SK-N-MC (cell line): ENCODE measurements around the gene MMP11.
A peak's percentile ranks its signal among the peaks of the same experiment; 100 is the strongest.

ENCODE experiments used
- DNase-seq: peaks from one replicate; pipeline ENCODE4 v3.0.0-alpha.2; 2011; ENCODE audit warnings: low read depth, low spot score
- H3K27ac ChIP-seq: fragments of 200-600 bp; sonication (generic); 2 replicates; pipeline ENCODE4 v1.5.1; 2016; ENCODE audit warnings: mixed run types
- H3K36me3 ChIP-seq: fragments of 200-600 bp; sonication (generic); 2 replicates; pipeline ENCODE4 v1.6.1; 2017; ENCODE audit warnings: antibody characterized with exemption, low read length, mixed read lengths; ENCODE audit not compliant: insufficient read depth
- H3K4me3 ChIP-seq: fragments of 200-600 bp; sonication (generic); 2 replicates; pipeline ENCODE4 v1.5.1; 2016
- H3K9ac ChIP-seq: fragments of 200-600 bp; sonication (generic); 2 replicates; pipeline ENCODE4 v1.8.0; 2017; ENCODE audit warnings: mixed run types, mixed read lengths; ENCODE audit not compliant: insufficient read length
- H3K9me3 ChIP-seq: fragments of 200-600 bp; sonication (generic); 2 replicates; pipeline ENCODE4 v1.6.1; 2017; ENCODE audit warnings: low read depth, mild to moderate bottlenecking, antibody characterized with exemption, low read length, moderate library complexity, mixed read lengths
- EZH2 ChIP-seq: fragments of 200-600 bp; sonication (generic); IDR thresholded peaks from one replicate; pipeline ENCODE4 v1.6.1; 2017; ENCODE audit warnings: antibody characterized with exemption
- FOXP2 ChIP-seq: optimal IDR thresholded peaks from 2 replicates; pipeline ENCODE3; 2011; ENCODE audit warnings: mild to moderate bottlenecking, moderate library complexity; ENCODE audit not compliant: insufficient read depth; ENCODE audit errors: extremely low read length, control extremely low read depth
- POLR2AphosphoS5 ChIP-seq: IDR thresholded peaks from 2 replicates; pipeline ENCODE4 v1.6.1; 2012; ENCODE audit warnings: mild to moderate bottlenecking, low read depth, low read length, borderline replicate concordance

The MMP11 gene

DNA sequence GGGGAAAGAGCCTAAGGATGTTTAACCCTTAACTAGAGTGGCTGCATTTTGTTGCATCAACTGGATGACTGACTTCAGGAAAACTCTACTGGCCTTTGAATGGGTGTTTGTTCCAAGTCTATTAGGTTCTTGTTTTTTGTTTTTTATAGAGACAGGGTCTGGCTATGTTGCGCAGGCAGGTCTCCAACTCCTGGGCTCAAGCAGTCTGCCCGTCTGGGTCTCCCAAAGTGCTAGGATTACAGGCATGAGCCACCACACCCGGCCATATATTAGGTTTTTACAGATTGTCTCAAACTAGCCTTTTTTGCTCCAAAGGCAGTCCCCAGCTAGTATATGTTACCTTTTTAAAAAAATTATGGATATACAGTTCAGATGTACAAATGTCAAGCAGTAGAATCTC is 15.3 kb downstream of the MMP11 start:
- Histone ChIP-seq H3K9me3 (no peaks in the 10 kb centered on the region), H3K36me3 (peaks cover 35% of the 10 kb centered on the region), H3K9ac (peak overlapping the region; percentile 100), H3K27ac (peak overlapping the region; percentile 100), H3K4me3 (peak overlapping the region; percentile 100)
- DNase-seq, result no peak
- TF ChIP-seq FOXP2, result no peak
- TF ChIP-seq EZH2, result no peak
- no peak for TF ChIP-seq POLR2AphosphoS5

DNA sequence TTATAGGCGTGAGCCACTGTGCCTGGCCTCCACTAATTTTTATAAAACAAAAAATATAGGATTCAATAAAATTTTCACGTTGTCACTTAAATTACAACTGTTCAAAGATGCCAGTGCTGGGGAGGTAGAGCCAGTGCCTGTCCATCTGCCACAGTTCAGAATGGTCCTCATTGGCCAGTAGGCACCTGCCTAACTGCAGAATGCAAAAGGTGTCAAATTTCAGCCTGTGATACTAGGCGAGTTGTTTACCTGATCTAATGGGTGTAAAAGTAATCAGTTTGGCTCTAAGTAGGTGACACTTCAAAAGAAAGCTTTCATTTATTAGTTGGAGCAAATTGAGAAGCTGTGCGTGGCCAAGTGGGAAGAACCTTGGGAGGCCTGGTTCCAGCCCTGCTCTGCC is 16.5 kb downstream of the MMP11 start:
- TF ChIP-seq FOXP2 (no peak), EZH2 (no peak), POLR2AphosphoS5 (no peak)
- no peaks in the 10 kb centered on the region for H3K9me3 ChIP-seq
- no peak overlapping the region for H3K27ac ChIP-seq
- no peak for DNase-seq
- no peak overlapping the region; the same call in 1 of the 2 replicates for H3K4me3 ChIP-seq
- no peak overlapping the region for H3K9ac ChIP-seq
- peaks cover 46% of the 10 kb centered on the region for H3K36me3 ChIP-seq

- no peaks in the 10 kb centered on the region for H3K9me3 ChIP-seq
- TF ChIP-seq FOXP2 (no peak), POLR2AphosphoS5 (no peak), EZH2 (no peak)
- no peak for DNase-seq
- no peak overlapping the region for H3K27ac ChIP-seq
- H3K9ac ChIP-seq, result no peak overlapping the region
- H3K4me3 ChIP-seq, result no peak overlapping the region
- peaks cover 51% of the 10 kb centered on the region for H3K36me3 ChIP-seq
These were observed 17.0 kb downstream of the MMP11 start for GRCh38 chr22:23789638-23790037.

DNA sequence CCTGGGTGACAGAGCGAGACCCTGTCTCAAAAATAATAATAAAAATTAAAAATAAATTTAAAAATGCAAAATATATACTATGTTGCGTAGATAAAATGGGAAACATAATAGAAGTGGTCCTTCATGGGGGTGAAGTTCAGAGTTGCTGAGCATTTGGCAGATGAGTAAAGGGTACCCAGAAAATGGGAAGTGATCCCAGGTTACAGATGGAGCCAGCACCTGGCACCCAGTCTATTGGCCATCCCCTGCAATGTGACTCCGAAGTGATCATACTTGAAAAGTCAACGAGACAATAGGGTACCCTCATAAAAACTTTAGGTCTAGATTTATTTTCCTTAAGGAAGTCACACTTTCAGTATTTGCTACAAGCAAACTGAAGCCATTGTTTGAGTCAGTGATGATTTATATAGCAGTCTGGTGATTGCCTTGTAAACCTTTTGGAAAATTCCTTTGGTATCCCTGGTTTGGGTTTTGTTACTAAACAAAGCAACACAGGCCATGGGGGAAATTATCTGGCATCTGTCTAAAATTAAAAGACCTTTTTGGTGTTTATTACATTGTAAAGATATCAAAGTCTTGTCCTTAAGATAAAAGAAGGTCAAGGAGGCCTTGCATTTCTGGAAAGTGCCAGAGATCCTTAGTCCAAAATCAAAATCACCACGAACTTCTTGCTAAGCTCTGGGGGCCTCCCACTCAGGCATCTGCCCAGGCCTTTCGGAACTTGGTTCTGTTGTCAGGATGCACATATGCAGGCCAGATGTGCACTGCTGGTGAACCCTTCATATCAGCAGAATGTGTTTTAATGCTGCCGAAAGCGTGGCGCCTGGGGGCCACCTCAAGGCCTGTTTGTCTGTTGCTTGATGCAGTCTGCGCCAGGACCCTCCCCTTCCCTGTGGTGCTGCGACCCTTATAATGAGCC is 18.4 kb downstream of the MMP11 start:
- H3K27ac ChIP-seq, result peak overlapping the region; percentile 49; the same call in 1 of the 2 replicates
- DNase-seq, result no peak
- peak overlapping the region; percentile 53 for H3K4me3 ChIP-seq
- H3K9me3 ChIP-seq, result no peaks in the 10 kb centered on the region
- peaks cover 63% of the 10 kb centered on the region for H3K36me3 ChIP-seq
- H3K9ac ChIP-seq, result peak overlapping the region; percentile 33
- TF ChIP-seq FOXP2, result peak; percentile 80
- no peak; the same call in 1 of the 2 replicates for TF ChIP-seq POLR2AphosphoS5
- no peak for TF ChIP-seq EZH2

DNA sequence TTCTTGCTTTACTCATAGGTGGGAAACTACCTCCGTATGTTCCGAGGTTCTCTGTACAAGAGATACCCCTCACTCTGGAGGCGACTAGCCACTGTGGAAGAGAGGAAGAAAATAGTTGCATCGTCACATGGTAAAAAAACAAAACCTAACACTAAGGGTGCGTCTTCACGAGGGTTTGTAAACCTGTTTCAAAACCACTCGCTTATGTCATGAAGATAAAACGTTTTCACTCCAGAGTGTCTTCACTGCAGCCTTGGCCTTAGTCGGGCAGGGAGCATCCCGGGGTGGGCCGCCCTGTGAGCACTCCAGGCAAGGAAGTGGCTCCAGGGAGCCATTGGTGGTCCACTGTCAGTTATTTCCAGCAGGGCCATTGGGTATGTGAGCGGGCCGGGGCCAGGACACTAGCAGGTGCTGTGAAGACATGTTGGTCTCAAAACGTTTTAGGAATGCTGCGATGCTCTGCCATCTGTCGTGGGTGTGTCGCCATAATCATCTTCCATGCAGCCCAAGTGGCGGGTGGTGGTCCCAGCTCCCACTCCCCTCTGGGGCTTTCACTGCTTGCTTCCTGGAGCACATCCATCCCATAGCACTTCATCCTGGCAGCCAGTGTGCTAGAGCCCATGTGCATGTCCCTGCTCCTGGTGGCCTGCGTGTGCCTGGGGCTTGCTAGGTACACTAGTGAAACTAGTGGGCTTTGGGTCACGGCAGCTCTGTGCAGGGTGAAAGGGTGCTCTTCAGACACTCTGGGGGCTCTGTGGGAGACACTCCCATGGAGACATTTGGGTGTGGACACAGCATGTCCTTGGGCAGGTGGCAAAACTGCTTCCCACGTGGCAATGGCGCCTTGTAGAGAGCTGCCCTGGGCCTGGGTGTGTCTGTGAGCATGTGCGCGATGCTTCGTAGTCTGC is 19.3 kb downstream of the MMP11 start:
- peak overlapping the region; percentile 49; the same call in 1 of the 2 replicates for H3K27ac ChIP-seq
- H3K4me3 ChIP-seq, result peak overlapping the region; percentile 53
- peak overlapping the region; percentile 33 for H3K9ac ChIP-seq
- H3K9me3 ChIP-seq, result no peaks in the 10 kb centered on the region
- no peak for DNase-seq
- no peak for TF ChIP-seq POLR2AphosphoS5
- no peak for TF ChIP-seq EZH2
- TF ChIP-seq FOXP2, result no peak
- peaks cover 71% of the 10 kb centered on the region for H3K36me3 ChIP-seq

- Histone ChIP-seq H3K9me3 (no peaks in the 10 kb centered on the region), H3K36me3 (peaks cover 76% of the 10 kb centered on the region), H3K9ac (no peak overlapping the region), H3K4me3 (no peak overlapping the region), H3K27ac (no peak overlapping the region)
- no peak for DNase-seq
- TF ChIP-seq POLR2AphosphoS5, result no peak
- no peak for TF ChIP-seq EZH2
- TF ChIP-seq FOXP2, result no peak
These were observed 20.7 kb downstream of the MMP11 start for GRCh38 chr22:23793326-23793725.

DNA sequence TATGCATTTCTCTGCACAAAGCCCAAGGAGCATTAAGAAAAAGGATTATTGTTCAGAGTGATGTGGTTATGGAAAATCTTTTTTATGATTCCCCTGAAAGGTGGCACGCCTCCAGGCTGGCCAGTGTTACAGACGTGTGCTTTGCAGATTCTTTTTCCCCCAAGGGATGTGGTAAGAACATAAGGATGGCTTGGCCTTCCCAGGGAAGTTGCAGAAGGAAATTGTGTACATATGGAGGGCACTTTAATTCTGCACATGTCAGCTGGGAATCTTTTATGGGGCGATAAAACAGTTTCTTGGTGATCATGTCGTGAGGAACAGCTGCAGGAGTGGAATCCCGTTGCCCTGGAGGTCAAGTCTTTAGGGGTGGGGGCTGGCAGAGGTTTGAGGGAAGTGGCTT is 23.8 kb downstream of the MMP11 start:
- H3K4me3 ChIP-seq, result no peak overlapping the region
- H3K27ac ChIP-seq, result no peak overlapping the region
- no peaks in the 10 kb centered on the region for H3K9me3 ChIP-seq
- peaks cover 81% of the 10 kb centered on the region for H3K36me3 ChIP-seq
- no peak overlapping the region for H3K9ac ChIP-seq
- no peak for TF ChIP-seq POLR2AphosphoS5
- TF ChIP-seq EZH2, result no peak
- no peak for TF ChIP-seq FOXP2
- no peak for DNase-seq

DNA sequence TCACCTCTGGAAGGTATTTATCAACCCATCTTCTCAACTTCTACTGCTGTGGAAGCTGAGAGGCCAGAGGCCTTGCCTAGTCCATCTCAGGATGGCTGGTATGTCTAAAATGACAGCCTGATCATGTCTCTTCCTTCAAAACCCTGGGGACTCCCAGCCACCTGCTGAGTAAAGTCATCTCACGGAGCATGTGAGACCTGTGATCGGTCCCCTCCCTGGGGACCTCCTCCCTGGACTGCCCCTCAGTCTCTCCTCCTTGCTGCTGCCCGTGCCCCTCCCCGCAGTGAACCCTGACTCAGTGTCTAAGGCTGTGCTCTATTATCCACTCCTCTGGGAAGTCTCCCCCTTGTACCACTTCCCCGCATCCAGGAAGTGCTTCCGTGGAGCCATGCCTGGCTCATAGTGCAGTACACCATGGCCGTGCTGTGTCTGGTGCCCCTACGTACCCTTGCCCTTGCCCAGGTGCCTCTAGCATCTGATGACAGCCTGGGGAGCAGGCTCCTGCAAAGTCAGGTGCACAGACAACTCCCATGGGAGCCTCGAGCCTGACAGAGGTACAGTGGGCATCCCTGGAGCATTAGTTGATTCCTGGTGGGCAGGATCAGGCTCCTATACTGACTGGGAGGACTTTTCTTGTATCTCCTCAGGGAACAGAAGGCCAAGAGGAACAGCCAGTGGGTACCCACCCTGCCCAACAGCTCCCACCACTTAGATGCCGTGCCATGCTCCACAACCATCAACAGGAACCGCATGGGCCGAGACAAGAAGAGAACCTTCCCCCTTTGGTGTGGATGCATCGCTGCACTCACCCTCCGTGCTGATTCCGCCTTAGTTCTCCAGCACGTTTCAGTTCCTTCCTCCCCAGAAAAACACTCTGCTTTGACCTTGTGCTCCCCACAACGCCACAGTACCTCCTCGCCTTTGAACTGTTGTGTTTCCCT is 27.9 kb downstream of the MMP11 start:
- Histone ChIP-seq H3K27ac (no peak overlapping the region), H3K9ac (no peak overlapping the region), H3K9me3 (no peaks in the 10 kb centered on the region), H3K4me3 (no peak overlapping the region), H3K36me3 (peaks cover 81% of the 10 kb centered on the region)
- no peak for DNase-seq
- TF ChIP-seq EZH2, result no peak
- TF ChIP-seq FOXP2, result no peak
- TF ChIP-seq POLR2AphosphoS5, result no peak
